Left lung (tissue), 10 donors: ENCODE data around the gene CNTRL. TPM values are rescaled to one million over a fixed set of nuclear protein-coding genes. Genes with fewer than 3 reads are reported as not detected.
A peak's percentile ranks its signal among the peaks of the same experiment; 100 is the strongest.

ENCODE experiments used
- ATAC-seq: fragments of 200-7000 bp; cut with Tn5 transposase; one replicate; pipeline ENCODE4 v1.9.1; 2020; ENCODE audit warnings: moderate library complexity
- DNase-seq, 4 donors: peaks; one replicate each; pipeline ENCODE4 v3.0.0-alpha.2; 2013 to 2020
- H3K27ac ChIP-seq, 2 donors: fragments of 200-600 bp; sonication (generic) in 1 of 2; one replicate each; pipeline versions ENCODE4 v1.5.0 to v1.8.0; 2020 to 2021
- H3K27me3 ChIP-seq, 2 donors: fragments of 200-600 bp; sonication (generic) in 1 of 2; one replicate each; pipeline versions ENCODE4 v1.5.0 to v1.8.0; 2020 to 2021
- H3K36me3 ChIP-seq, 2 donors: fragments of 200-600 bp; sonication (generic) in 1 of 2; one replicate each; pipeline versions ENCODE4 v1.5.0 to v1.8.0; 2020 to 2021
- H3K4me1 ChIP-seq, 2 donors: fragments of 200-600 bp; one replicate each; pipeline ENCODE4 v1.8.0; 2021
- H3K4me3 ChIP-seq, 2 donors: fragments of 200-600 bp; sonication (generic) in 1 of 2; one replicate each; pipeline versions ENCODE4 v1.5.0 to v1.8.0; 2020 to 2021; ENCODE audit warnings: mild to moderate bottlenecking in 1 of 2
- H3K9me3 ChIP-seq, 2 donors: fragments of 200-600 bp; sonication (generic) in 1 of 2; one replicate each; pipeline versions ENCODE4 v1.5.0 to v1.8.0; 2020 to 2021
- CTCF ChIP-seq, 2 donors: fragments of 200-600 bp; sonication (generic) in 1 of 2; IDR thresholded peaks; one replicate each; pipeline versions ENCODE4 v1.5.0 to v1.8.0; 2021; ENCODE audit warnings: antibody characterized with exemption in 2 of 2
- intact Hi-C, 2 donors: fragments of 100-400 bp; cut with DNase I; formaldehyde crosslinking; loops; one replicate each; pipeline versions ENCODE4 v1.11.2 to v1.14.2; 2022
- polyA plus RNA-seq, 6 donors: library from polyadenylated mRNA; unstranded; fragments of 120-200 nt; gene quantifications; one replicate each; pipeline ENCODE4 v1.2.1, GENCODE V29; 2013; ENCODE audit not compliant: insufficient read length in 6 of 6
- total RNA-seq, 2 donors: library from RNA; stranded (reverse); fragmentation: NEBNext Ultra II Directional; extraction: Animal tissue kit (Norgen Biotek cat#: 25700); gene quantifications; one replicate each; pipeline ENCODE4 v1.2.1, GENCODE V29; 2021
- donor health status: DM: no; HTN: yes; CAD: no.
- donor health status: DM: no; HTN: no; CAD: no.

Gene CNTRL
- total and polyA plus RNA-seq, 8 donors = 13.6 to 67.6 (median 51.6) TPM

- no peak overlapping the region for H3K4me3 ChIP-seq
- ATAC-seq (peak; percentile 83), DNase-seq (no peak)
Measured at GRCh38 chr9:121048618-121049017, 26.1 kb upstream of the CNTRL start.

GRCh38 chr9:121050128-121050988 lies 24.4 kb upstream of the CNTRL start, which contains the start of gene C5:
Gene C5, minus strand, starts transcription at chr9:121050275. Its CDS starts 29 bp downstream, at chr9:121050246.
- no peaks in the 10 kb centered on the region for H3K36me3 ChIP-seq
- peaks cover 0 to 4% of the 10 kb centered on the region in 2 donors for H3K4me1 ChIP-seq
- DNase-seq (no peak), ATAC-seq (peak; percentile 20)
- H3K27ac ChIP-seq = no peak within 1 kb of the TSS
- intact Hi-C loops = loop anchor here in 1 of 2 donors (10.0 kb wide), 1 partner anchor 66 kb away; no protein-coding TSS in a partner anchor
- H3K4me3 ChIP-seq = no peak within 1 kb of the TSS
- no peaks in the 10 kb centered on the region for H3K27me3 ChIP-seq
- H3K9me3 ChIP-seq = no peaks in the 10 kb centered on the region
- TF ChIP-seq CTCF (IDR thresholded peaks at IDR 0.05) = no peak

More at GRCh38 chr9:121048618-121049017, 26.1 kb upstream of the CNTRL start:
- intact Hi-C loops = no loop called here
- H3K27ac ChIP-seq = no peak overlapping the region
- H3K4me1 ChIP-seq = peaks cover 0 to 4% of the 10 kb centered on the region in 2 donors
- H3K36me3 ChIP-seq = no peaks in the 10 kb centered on the region
- no peaks in the 10 kb centered on the region for H3K9me3 ChIP-seq
- TF ChIP-seq CTCF (IDR thresholded peaks at IDR 0.05) = no peak
- no peaks in the 10 kb centered on the region for H3K27me3 ChIP-seq

GRCh38 chr9:121053544-121053943 lies 21.2 kb upstream of the CNTRL start:
- intact Hi-C loops = loop anchor here in 1 of 2 donors (10.0 kb wide), 1 partner anchor 69 kb away; no protein-coding TSS in a partner anchor
- H3K4me3 ChIP-seq = no peak overlapping the region
- no peaks in the 10 kb centered on the region for H3K27me3 ChIP-seq
- TF ChIP-seq CTCF (IDR thresholded peaks at IDR 0.05) = no peak
- H3K36me3 ChIP-seq = no peaks in the 10 kb centered on the region
- H3K4me1 ChIP-seq = no peaks in the 10 kb centered on the region
- peaks cover 0 to 4% of the 10 kb centered on the region in 2 donors for H3K9me3 ChIP-seq
- DNase-seq (no peak), ATAC-seq (no peak)
- no peak overlapping the region for H3K27ac ChIP-seq

GRCh38 chr9:121055642-121056143 lies 19.1 kb upstream of the CNTRL start:
- Histone ChIP-seq H3K36me3 (no peaks in the 10 kb centered on the region), H3K9me3 (peaks cover 0 to 4% of the 10 kb centered on the region in 2 donors), H3K4me1 (peaks cover 0 to 7% of the 10 kb centered on the region in 2 donors), H3K4me3 (no peak overlapping the region), H3K27me3 (no peaks in the 10 kb centered on the region), H3K27ac (no peak overlapping the region)
- DNase-seq (no peak), ATAC-seq (peak; percentile 51)
- intact Hi-C loops = loop anchor here in 1 of 2 donors (10.0 kb wide), 1 partner anchor 71 kb away; no protein-coding TSS in a partner anchor
- peak in 1 of 2 donors; percentile 33 for TF ChIP-seq CTCF (IDR thresholded peaks at IDR 0.05)

- intact Hi-C loops = loop anchor here in 1 of 2 donors (10.0 kb wide), 1 partner anchor 73 kb away; no protein-coding TSS in a partner anchor
- no peak for ATAC-seq
- Histone ChIP-seq H3K27ac (no peak overlapping the region), H3K4me3 (no peak overlapping the region), H3K27me3 (no peaks in the 10 kb centered on the region), H3K9me3 (peaks cover 0 to 4% of the 10 kb centered on the region in 2 donors), H3K36me3 (no peaks in the 10 kb centered on the region), H3K4me1 (peaks cover 0 to 7% of the 10 kb centered on the region in 2 donors)
- DNase-seq = no peak
- no peak for TF ChIP-seq CTCF (IDR thresholded peaks at IDR 0.05)
Measured at GRCh38 chr9:121057821-121058220, 16.9 kb upstream of the CNTRL start.
